Measurements from ENCODE around the gene DHCR24. TPM values are rescaled to one million over a fixed set of nuclear protein-coding genes. Genes with fewer than 3 reads are reported as not detected.

DHCR24 gene
- total RNA-seq, 4 donors from 2014 or later: 64.9 to 181 (median 125) TPM

GRCh38 chr1:54819195-54819536, 67.8 kb downstream of the DHCR24 start:
- TF ChIP-seq, protein P1, sequence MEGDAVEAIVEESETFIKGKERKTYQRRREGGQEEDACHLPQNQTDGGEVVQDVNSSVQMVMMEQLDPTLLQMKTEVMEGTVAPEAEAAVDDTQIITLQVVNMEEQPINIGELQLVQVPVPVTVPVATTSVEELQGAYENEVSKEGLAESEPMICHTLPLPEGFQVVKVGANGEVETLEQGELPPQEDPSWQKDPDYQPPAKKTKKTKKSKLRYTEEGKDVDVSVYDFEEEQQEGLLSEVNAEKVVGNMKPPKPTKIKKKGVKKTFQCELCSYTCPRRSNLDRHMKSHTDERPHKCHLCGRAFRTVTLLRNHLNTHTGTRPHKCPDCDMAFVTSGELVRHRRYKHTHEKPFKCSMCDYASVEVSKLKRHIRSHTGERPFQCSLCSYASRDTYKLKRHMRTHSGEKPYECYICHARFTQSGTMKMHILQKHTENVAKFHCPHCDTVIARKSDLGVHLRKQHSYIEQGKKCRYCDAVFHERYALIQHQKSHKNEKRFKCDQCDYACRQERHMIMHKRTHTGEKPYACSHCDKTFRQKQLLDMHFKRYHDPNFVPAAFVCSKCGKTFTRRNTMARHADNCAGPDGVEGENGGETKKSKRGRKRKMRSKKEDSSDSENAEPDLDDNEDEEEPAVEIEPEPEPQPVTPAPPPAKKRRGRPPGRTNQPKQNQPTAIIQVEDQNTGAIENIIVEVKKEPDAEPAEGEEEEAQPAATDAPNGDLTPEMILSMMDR (IDR thresholded peaks at IDR 0.05): no peak
- no peak for ATAC-seq (ENCODE audit: low FRiP score)
- no peak for DNase-seq (ENCODE audit: low spot score)

DNA sequence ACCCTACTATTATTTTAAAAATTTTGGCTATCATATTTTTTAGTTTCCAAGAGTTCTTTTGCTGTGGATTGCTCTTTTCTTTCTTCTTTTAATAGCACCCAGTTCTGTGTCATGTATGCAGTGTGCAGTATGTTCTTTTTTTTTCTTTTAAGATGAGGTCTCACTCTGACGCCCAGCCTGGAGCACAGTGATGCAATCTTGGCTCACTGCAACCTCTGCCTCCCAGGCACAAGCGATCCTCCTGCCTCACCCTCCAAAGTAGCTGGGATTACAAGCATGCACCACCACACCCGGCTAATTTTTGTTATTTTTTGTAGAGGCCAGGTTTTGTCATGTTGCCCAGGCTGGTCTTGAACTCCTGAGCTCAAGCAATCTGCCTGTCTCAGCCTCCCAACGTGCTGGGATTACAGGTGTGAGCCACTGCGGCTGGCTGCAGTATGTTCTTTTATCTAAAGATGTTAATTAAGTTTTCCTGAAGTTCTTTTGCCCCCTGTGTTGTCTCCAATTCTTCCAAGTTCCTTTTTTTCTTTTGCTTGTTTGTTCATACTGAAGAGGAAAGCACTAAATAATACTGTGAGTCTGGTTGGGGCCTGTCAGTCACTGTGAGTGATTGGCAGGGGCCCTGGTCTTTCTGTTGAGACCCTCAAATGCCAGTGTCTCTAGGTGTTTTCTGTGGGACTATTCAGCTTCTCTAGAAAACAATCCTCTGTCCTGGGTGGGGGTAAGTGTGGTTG, 68.4 kb downstream of the DHCR24 start:
- TF ChIP-seq, protein P1 (IDR thresholded peaks at IDR 0.05): no peak
- DNase-seq (ENCODE audit: low spot score): no peak
- no peak for ATAC-seq (ENCODE audit: low FRiP score)

GRCh38 chr1:54816951-54817350, 70.0 kb downstream of the DHCR24 start:
- ATAC-seq (ENCODE audit: low FRiP score): no peak
- DNase-seq (ENCODE audit: low spot score): no peak
- TF ChIP-seq, protein P1 (IDR thresholded peaks at IDR 0.05): no peak

- TF ChIP-seq, protein P1 (IDR thresholded peaks at IDR 0.05): no peak
- ATAC-seq (ENCODE audit: low FRiP score) (no peak), DNase-seq (ENCODE audit: low spot score) (no peak)
These were observed 70.9 kb downstream of the DHCR24 start for GRCh38 chr1:54816130-54816529.

DNA sequence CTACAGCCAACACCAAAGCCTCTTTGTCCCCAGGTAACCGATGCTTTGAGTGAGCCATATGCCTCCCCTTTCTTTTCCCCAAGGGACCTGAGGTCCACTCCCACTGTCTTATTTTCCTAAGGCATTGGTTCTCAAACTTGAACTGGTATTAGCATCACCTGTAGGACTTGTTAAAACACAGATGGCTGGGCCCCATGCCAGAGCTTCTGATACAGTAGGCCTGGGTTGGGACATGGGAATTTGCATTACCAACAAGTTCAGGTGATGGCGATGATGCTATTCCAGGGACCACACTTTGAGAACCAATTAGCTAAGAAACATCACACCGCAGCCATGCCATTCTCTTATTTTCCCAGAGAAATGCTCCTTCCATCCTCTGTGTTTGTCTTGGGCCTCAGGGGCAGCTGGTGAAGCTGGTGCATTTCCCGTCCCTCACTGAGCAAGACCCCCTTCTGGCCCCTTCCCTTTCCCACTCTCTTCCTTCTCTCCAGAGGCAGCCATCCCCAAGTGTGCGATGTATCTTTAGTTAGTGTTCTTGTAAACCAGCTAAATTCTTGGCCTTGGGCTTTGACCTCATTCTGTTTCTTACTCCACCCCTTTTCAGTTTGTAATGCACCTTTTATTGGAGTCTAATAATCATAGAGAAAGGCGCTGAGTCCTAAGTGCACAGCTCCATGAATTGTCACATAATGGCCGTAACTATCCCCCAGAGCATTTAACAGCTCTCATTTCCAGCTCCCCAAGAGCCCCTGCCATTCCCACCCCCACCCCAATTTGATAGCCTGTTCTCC, 71.7 kb downstream of the DHCR24 start:
- no peak for ATAC-seq (ENCODE audit: low FRiP score)
- no peak for DNase-seq (ENCODE audit: low spot score)
- TF ChIP-seq, protein P1 (IDR thresholded peaks at IDR 0.05): no peak

DNA sequence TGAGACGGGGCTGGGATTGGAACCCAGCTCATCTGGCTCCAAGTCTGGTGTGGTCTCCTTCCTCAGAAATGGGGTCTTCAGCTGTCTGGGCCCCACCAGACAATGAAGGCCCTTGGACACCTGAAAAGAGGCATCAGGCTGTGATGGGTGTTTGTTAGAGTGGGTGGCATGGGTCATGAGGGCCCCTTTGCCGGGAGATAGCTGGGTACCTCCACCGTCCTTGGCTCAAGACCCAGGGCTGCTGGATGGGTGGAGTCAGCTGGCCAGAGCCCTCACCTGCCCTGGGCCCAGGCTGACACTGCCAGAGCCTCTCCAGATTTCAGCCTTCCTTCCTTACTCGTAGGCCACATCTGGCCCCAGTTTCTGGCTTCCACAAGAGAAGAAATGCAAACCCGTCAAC, 72.4 kb downstream of the DHCR24 start:
- ATAC-seq (ENCODE audit: low FRiP score) (no peak), DNase-seq (ENCODE audit: low spot score) (no peak)
- TF ChIP-seq, protein P1 (IDR thresholded peaks at IDR 0.05): no peak

DNA sequence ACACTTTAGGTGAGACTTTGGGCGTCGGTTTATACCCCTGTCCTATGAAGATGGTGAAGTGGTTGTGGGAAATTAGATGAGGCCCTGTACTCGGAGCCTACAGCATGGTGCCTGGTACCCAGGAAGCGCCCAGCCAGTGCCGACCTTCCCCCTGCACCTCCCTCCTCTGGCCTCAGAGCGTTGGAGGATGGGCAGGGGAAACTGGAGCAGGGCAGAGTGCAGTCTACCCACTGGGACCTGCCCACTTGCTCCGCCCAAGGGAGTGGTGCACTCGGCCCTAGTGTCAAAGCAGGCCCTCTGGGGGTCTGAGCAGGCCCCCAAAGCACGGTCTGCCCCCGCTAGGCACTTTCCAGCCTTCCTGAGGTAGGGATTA, 72.9 kb downstream of the DHCR24 start:
- DNase-seq (ENCODE audit: low spot score): no peak
- TF ChIP-seq, protein P1 (IDR thresholded peaks at IDR 0.05): no peak
- no peak for ATAC-seq (ENCODE audit: low FRiP score)

Data from omental fat pad (tissue), 4 donors.